ENCODE data around the gene CCNA2.
A peak's percentile ranks its signal among the peaks of the same experiment; 100 is the strongest.

Gene CCNA2

DNA sequence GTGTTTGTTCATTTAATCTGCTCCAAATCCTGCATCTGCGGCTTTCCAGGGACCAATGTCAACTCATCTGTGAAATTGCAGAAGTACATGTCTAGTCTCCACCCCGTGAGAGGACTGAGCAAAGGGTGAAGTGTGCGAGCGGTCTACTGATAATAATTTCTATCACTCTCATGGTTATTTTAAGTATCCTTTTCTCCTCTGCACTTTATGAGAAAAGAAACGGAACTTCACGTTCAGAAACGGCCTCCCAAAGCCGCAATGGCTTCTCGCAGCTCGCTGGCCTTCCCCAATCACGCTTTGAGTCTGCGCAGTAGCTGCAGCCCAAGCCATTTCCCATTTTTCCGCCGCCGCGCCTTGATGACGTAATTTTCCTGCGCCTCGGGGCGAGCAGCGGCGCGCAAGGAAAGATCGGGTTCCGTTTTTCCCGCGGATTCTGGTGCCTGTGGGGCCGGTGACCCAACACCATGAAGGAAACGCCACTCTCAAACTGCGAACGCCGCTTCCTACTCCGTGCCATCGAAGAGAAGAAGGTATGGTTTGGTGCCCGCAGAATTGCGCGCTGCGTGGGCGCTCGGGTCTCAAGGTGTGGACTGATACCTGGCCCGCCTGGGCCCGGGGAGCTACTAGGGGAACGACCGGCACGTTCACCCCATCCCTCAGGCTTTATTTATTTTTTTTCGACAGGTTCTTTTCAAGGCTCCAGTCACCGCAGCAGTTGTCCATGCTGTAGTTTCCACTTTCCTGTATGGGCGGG lies 22.5 kb downstream of the CCNA2 start, which contains the start of gene EXOSC9:
Gene EXOSC9 (plus strand): TSS at position 363 of the 754 bp plus-strand sequence. CDS start 102 bp downstream, at position 465.
- DNase-seq, result peak; percentile 79 to 90

DNA sequence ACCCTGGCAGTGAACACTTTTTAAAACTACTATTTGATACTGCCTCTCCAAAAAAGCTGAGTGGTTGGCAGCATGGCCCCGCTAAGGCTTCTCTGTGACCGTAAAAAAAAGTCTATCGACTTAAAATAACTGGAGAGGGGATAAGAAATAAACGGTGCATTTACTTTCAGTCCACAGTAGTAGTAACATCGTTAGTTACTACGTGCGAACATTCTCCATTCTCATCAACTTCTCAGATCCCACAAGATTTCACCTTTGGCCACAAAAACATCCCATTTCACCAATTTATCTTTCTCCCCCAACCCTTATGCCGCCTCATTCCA lies 23.1 kb downstream of the CCNA2 start:
- no peak for DNase-seq

DNA sequence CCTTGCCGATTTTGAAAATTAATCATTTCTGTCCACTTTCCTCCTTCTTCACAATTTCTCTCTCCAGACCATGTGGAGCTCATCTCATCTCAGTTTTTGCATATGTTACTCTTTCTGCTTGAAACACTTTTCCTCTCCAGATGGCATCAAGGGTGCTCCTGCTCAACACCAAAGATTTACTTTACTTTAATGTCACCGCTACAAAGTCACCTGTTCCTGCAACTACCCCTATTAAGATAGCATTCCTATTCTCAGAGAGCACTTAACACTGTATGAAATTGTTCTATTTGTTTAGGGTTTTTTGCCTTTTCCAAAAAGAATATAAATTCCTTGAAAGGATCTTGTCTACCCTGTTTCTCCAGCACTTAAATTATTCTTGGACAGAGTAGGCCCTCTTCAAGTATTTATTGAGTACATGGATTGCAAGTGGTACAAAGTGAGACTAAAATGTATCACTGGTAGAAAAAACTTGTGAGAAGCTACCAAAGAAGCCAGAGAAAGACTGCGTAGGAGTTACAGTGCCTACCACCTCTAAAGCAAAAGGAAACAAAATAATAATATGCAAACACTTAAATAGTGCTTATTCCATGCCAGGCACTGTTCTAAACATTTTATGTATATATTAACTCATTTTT lies 23.7 kb downstream of the CCNA2 start:
- DNase-seq, result no peak

DNA sequence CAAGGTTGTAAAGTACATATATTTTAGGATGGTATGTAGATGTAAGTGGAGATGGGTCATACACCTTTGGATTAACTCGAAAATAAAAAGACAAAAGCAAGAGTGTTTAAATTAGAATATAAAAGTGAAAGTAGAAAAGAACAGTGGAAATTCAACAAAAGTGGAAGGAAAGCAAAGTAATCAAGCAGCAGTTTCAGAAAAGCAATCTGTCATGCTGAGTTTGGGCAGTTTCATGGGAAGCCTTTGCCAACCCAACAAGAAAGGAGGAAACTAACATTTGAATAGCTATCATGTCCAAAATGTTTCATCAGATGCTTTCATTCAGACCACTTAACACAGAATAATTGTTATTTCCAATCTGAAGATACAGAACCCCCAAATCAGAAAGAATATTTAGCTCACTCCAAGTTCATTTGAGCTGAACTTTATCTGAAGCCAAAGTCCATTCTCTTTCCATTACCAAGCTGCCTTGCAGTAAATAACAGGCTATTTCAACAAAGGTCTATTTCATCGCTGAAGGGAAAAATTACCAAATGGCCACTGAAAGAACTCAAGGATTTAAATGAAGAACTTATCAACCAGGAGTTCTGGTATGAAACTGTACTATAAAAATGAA lies 24.4 kb downstream of the CCNA2 start:
- DNase-seq, result peak in 1 of 2 donors; percentile 37

DNA sequence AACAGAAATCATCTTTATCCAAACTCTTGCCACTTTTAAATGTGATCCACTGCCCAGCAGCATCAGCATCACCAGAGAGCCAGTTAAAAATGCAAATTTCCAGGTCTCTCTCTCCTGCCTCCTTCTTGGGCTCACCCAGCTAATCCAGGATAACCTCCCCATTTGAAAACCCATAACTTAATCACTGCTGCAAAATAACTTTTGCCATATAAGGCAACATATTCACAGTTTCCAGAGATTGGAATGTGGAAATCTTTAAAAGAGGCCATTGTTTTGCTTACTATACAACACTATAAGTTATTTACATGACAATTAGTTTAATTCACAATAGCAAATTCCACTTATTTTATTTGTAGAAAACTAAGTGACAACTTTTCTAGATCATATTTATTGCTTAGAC lies 27.4 kb downstream of the CCNA2 start:
- DNase-seq, result no peak

DNA sequence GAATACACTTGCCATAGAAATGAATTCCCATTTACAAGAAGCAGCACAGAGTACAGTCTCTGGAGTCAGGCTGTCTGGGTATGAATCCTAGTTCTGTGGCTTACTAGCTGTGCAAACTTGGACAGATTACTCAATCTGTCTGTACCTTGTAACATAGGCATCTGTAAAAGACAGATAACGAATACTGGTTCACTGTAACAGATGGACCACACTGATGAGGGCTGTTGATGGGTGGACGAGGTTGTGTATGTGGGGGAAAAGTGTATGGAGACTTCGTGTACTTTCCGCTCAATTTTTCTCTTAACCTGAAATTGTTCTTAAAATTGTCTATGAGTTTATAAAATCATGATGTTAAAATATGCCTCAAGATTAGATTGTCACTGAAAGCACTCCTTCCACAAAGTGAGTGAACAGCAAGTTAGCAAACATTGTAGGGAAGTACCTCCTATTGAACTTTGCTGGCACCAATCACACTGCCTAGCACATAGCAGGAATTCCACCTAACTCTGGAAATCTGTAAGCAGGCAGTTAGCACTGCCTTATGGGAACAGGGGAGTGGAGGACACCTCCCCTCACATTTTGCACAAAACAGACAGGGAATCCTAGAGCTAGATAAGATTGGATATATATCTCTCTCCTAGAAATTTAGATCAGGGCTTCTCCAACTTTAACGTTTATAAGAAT lies 29.0 kb downstream of the CCNA2 start:
- DNase-seq, result no peak

DNA sequence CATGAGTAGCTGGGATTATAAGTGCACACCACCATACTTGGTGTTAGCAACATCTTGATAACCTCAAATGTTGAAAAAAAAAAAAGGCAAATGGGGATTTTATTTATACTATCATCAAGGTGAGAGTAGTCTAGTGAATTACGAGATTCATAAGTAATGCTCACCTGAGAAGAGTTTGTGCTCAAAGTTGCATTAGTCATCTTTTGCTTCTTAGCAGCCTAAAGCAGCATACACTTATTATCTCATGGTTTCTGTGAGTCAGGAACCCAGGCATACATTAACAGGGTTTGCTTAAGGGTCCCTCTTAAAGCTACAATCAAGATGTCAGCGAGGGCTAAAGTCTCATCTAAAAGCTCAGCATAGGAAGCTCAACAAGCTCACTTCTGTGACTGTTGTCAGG lies 30.7 kb downstream of the CCNA2 start:
- DNase-seq, result no peak

DNA sequence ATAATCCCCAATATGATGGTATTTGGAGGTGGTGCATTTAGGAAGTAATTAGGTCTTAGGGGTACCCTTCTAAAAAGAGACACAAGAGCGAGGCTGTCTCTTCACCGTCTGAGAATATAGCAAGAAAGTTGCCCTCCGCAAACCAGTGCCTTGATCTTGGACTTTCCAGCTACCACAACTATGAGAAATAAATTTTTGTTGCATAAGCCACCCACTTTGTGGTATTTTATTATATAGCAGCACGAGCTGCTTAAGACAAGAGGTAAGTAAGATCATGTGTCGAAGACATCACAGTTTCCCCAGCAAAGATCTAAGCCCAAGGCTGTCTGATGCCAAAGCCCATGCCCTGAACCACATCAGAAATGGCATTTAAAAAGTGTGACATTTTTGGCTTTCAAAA lies 32.2 kb downstream of the CCNA2 start:
- no peak for DNase-seq

DNA sequence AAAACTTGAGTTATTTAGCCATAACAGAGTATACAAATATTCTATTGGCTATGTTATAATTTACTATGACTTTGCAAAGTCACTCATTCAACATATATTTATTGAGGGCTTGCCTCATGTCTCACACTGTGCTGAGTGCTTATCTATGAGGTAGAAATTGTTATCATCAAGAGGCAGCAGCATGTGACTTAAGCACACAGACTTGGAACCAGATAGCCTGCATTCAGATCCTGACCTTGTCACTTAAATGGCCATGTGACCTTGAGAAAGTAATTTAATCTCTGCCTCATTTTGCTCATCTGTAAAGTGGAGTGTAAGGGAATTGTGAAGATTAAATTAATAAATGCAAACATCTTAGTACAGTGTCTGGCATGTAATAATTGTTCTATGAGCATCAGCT lies 32.7 kb downstream of the CCNA2 start:
- DNase-seq, result no peak

DNA sequence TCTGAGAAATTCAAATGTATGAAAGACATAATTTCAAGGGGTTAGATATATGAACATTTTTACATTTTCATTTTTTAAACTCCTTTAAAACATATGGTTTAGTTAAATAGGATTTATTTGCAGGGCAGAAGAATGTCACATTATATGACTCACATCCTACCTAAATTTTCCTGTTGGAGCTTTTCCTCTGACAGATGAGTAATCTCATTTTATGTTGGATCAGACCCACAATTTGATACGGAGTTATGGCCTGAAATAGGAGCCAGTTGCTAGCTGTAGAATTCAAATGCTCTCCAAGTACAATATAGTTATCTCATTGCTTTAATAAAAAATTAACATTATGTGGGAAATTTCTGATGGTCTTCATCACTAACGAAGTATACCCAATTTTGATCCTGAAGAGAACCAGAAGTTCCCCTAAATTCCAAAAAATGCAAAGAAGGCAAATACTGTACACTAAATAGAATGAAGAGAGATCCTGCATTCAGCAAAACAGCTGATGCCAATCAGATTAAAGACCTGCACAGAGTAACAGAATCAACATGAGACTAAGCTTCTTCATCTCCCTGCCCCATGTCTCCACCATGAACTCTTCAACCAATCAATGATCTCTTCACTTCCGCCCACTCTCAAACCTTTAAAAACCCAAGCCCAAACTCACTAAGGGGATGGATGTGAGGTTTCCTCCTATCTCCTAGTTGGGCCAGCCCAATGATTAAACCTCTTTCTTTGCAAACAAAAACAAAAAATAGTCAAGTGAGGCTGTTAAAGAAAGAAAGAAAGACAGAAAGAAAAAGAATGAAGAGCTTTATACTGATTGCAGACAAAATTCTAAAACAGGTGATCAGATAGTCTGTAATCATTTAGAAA lies 33.5 kb downstream of the CCNA2 start:
- DNase-seq, result no peak

DNA sequence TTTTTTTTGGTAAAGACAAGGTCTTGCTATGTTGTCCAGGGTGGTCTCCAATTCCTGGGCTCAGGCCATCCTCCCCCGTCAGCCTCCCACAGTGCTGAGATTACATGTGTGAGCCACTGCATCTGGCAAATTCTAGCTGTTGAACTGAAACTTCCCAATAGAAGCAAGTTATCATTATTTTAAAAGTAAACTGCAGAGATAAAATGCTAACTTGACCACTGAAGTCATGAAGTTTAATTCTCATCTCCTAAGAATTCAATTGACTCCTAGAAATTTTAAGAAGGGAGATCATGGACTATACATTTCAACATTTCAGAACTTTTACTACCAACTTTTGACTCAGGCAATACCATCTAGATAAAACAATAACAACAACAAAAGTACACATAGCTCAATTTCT lies 34.2 kb downstream of the CCNA2 start:
- DNase-seq, result no peak

DNA sequence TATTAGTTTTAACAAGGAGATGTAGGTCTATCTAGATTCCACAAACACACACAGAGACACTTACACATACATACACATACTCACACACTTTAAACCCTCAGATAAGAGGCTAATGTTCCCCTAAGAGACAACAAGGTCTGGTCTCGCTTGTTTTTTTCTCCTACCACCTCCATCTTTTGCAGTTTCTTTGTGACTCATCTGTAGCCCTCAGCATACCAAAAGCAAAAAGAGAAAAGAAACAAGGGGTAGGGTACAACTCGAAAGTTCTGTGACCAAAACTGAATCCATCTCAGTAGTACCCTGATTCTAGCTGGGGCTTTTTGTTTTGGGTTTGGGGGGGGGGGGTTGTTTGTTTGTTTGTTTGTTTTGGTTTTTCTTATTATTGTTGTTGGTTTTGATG lies 34.8 kb downstream of the CCNA2 start:
- DNase-seq, result no peak

DNA sequence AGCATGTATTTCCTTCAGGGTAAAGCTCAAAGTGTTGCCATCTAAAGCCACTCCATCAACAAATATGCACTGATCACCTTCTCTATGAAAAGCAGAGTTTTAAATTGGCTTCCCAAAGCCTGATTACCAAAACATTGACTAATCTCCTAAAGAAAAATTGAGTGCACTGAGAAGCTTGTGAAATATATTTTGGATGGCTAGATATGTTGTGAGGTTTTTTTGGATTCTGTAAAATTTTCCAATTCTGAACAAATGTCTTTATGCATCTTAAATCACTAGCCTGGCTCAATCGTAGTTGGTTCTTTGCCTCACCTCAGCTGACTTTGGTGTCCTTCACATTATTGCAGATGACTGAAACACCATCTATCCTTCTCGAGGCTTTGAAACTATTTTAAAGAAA lies 37.5 kb downstream of the CCNA2 start:
- no peak for DNase-seq

DNA sequence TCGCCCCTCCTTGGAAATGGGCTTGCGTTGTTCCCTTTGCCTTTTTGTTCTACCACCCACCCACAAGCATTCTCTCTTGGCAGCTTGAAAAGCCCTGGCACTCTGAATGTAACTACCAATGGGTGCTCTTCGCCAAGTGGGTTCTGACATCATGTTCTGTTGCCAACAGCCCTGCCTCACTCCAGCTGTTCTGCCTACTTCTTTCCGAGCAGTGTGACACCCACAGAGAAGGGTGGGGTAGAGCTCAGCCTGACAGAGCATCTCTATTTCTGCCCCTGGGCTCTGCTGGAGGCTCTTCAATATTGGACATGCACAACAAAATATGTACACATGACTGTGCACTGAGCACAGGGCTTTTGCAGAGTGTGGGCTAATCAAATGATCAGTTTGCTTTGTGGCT lies 38.2 kb downstream of the CCNA2 start:
- no peak for DNase-seq

DNA sequence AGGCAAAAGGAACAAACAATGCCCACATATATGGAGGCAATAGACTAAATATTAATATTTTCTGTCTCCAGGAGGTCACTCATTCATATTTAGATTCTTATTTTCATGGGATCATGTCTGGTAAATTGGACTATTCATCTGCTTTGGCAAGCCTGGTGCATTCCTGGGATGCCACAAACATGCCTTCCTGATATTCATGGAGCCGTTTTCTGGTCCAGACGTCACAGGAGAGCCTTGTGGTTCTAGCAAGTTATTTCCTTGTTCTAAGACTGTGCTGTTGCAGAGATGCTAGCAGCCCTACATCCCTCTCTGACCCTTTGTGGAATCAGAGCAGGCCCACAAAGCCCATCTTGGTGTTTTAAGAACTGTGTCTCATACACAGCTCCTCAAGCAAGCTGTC lies 38.7 kb downstream of the CCNA2 start:
- no peak for DNase-seq

DNA sequence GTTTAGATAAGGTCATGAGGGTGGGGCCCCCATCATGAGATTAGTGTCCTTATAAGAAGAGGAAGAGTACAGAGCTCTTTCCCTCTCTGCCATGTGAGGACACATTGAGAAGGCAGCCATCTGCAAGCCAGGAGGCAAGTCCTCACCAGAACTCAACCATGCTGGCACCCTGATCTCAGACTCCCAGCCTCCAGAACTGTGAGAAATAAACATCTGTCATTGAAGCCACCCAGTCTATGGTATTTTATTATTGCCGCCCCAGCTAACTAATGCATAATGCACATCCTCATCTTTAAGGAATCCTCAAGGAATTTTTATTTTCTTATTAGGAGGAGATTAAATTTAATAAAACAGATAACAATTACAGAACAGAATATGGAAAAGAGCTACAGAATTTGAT lies 39.3 kb downstream of the CCNA2 start:
- no peak for DNase-seq

DNA sequence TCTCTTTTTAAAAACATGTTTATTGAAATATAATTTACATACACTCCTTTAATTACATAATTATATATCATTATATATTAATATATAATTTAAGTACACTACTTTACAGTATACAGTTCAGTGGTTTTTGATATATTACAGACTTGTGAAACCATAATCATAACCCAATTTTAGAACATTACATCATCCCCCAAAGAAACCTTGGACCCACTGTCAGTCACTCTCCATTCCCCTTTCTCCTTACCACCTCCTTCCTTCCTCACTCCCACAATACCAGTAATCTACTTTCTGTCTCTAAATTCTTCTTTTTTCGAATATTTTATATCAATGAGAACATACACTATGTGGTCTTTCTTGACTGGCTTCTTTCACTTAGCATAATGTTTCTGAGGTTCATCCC lies 40.5 kb downstream of the CCNA2 start:
- DNase-seq, result no peak

DNA sequence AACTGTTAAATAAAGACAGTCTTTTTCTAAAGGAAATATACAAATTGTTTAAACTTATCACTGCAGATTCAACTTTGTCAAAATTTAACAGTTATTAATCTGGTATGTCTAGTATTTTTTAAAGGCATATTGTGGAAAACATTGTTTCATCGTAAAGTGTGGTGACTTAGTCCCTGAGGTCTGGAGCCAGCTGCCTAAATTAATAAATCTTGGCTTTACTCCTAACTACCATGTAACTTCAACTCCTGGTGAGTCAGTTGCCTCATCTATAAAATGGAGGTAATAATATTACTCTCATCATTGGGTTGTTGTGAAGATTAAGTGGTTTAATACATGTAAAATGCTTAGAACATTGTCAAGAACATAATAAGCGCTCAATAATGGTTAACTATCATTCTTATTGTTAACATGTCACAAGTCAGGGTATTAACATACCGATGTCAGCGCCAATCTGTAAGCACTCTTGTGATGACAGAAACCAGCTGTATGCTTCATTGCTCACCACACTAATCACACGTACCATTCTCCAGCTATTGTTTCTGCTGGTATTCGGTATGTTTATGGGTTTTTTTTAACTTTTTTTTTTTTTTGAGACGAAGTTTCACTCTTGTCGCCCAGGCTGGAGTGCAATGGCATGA lies 44.6 kb downstream of the CCNA2 start:
- DNase-seq, result no peak

DNA sequence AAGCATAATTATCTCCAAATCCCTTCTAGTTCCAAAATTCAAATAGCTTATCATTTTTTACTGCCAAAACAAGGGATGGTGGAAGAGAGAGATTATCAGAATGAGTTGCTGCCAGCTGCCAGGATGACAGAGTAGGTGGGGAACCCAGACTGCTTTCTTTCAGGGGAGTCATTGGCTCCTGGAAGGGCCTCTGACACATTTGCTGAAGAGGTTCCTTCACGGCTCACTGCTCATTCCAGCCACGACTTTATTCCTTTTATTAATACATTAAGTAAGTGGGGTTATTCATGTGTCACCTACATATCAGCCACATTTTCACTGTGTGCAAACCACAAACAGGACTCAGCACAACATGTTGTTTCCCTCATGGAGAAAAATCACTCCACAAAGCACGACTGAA lies 46.1 kb downstream of the CCNA2 start:
- DNase-seq, result no peak

DNA sequence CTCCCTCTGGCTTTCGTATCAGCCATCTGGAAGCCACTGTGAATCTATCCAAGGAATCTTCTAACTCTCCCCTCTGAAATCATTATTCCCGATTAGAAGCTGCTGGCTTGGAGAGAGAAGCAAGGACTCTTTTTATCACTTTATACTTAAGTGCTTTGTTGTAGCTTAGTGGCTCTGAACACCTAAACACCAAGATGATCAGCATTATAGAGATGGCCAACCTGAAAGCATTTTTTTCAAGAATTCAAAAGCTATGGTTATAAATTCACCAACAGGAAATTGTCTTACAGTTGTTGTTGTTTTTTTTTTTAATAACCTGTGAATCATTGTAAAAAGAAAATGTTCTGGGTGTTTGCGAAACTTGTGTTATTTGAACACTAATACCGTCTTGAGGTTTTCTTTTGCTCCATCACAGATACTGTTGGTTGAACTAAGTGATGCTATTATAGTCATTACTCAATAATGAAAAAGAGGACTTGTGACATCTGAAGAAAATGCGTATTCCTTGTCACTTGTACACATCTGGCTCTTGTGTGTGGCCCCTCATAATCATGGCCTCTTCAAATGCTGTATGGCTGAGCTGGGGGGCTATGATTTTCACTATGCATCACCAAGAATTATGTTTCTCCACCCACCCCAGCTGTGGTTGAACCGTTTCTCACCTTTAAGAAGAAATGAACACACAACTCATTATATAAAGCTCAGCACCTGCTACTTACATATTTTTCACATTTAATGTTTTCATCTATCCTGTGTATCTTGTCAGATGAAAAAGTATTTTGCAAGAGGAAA lies 46.9 kb downstream of the CCNA2 start:
- no peak for DNase-seq

DNA sequence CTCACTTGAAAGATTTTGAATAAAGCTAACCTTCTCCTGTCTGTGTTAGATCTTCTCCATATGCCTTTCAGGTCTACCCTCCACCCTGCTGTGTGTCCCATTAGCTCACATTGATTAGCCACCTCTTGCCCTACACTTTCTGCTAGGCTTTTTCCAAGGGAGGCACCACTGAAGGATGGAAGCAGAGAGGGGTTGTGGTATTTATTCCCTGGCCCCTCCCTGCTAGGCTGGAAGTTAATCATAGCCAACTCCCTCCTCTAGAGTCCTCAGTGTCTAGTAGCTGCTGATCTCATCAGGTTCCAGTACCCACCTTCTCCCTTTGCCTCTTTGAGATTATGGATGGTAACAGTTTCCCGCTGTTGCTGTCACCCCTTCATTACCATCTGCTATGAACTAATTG lies 49.8 kb downstream of the CCNA2 start:
- DNase-seq, result no peak

DNA sequence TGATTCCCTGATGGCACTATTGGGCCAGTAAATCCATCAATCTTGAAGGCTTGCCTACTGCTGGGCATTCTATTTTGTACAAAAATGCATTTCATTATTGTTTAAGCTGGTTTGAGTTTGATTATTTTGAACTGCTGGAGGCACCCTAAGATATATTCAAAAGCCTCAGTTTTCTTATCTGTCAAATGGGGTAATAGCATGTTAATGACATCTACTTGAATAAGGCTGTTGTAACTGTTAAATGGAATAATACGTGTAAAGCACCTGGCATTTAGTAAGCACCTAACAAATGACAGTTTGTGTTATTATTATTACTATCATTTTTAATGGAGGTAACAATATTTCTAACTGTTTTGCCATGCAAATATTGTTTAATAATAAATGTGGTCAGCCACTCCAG lies 51.8 kb downstream of the CCNA2 start:
- no peak for DNase-seq

All from bone marrow (tissue), 2 donors.